TTC549 (cell line): ENCODE data around the gene MLH3.

ENCODE experiments used
- FAIRE-seq: peaks from 2 replicates; lab custom pipeline; 2012; peaks lifted over from hg19 to GRCh38; lab: Jason Lieb, UNC

MLH3 gene

DNA sequence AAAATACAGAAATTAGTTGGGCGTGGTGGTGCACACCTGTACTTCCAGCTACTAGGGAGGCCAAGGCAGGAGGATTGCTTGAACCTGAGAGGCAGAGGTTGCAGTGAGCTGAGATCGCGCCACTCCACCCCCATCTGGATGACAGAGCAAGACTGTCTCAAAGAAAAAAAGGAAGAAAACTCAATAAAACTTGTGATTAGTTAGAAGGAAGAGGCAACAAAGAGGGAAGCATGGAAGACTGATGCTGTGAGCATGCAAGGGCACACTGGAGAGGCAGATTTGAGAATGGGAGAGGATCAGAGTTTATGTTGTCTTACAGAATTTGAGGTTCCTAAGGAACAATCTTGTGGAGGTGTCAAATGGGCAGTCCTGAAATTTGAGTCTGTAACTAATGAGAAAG lies 15.4 kb upstream of the MLH3 start:
- FAIRE-seq, result no peak

DNA sequence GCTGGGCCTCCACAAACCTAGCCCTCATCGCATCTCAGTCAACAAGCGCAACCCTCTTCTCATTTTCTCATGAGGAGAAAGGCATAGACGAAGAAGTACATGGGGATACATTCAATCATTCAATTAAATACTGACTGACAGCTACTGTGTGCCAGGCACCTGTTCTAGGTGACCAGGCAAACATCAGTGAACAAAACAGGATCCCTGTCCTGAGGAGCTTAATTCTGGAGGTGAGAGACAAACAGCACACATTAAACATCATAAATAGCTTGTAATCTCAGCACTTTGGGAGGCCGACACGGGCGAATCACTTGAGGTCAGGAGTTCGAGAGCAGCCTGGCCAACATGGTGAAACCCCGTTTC lies 12.9 kb upstream of the MLH3 start:
- FAIRE-seq, result no peak

DNA sequence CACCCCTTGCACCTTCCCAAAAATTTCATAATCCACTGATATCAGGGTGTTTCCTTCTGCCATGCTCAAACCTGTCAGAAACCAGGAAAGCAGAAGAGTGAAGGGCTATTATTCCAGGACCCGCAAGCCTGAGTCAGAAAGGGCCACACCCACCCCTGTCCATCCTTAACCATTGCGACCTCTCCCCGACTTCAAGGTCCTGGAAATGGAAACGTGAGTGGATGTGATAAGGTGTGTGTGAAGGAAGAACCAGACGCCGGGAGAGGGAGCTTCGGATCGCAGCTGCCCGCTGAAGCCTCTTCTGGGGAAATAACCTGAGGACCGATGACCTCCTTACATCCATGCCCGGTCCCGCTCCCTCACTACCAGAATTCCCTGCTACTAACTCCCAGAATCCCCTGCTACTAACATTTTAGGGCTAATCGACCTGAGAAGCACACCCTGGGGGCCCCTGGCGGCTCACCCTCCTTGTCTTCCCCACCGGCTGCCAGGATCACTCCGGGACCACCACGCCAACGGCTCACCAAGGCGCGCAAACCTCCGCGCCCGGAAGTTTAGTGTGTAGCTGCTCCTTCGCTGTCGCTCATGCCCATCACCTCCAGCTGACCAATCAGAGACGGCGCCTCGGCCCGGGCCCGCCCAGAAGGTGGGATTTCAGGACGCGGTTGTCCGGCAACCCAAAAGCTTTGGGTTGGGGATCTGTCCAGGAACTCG lies 12.4 kb upstream of the MLH3 start, which contains the start of gene ACYP1:
Gene ACYP1, minus strand, starts transcription at position 534 of the 714 bp plus-strand sequence. Its CDS starts 471 bp downstream, at position 63.
- no peak for FAIRE-seq

DNA sequence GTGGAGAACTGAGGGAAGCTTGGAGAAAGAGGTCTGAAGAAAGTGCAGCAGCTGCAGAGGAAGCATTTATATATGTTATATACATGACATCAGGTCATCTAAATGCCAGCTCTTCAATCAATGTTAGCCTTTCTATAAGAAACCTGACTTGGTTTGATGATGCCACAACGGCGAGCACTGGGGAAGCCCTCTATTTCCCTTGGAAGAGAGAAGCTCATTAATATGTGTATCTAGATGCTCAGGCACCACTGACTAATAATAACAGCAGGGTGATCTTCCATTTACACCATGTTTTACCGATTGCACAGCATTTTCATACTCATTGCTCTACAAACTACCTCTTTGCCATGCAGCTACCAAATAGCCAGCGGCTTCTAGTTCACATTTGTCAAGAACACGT lies 11.7 kb upstream of the MLH3 start:
- no peak for FAIRE-seq

DNA sequence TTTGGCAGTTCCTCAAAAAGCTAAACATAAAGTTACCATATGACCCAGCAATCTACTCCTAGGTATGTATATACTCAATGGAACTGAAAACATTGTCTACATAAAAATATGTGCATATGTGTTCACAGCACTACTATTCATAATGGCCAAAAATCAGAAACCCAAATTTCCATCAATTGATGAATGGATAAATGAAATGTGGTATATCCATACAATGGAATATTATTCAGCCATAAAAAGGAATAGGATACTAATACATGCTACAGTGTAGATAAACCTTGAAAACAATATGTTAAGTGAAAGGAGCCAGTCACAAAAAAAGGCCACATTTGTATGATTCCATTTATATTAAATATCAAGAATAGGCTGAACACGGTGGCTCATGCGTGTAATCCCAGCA lies 9.2 kb upstream of the MLH3 start:
- FAIRE-seq, result no peak

DNA sequence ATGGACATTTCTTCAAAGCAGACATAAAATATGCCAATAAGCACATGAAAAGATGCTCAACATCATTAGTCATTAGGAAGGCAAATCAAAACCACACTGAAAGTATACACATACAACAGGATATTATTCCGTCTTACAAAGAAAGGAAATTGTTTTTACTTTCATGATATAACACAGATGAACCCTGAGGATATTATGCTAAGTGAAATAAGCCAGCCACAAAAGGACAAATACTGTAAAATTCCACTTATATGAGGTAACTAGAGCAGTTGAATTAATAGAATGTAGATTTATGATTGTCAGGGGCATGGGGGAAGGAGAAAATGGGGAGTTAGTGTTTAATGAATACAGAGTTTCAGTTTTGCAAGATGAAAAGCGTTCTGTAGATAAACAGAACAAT lies 8.4 kb upstream of the MLH3 start:
- FAIRE-seq, result no peak

DNA sequence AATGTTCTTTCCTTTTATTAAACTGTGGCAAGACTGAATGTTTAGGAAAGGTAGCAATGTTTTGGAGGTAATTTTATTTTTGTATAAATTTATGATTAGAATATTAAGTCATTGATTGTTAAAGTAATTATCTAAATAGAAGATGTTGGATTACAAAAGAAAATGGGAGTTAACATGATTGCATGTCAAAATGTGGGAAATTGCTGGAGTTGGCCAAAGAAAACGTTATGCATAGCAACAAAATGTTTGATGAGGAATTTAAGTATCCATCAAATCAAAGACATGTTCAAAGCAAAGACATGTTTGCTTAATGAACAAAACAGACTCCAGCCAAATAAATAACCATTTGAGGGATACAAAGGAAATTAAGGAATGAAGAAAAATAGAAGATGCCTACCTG lies 3.2 kb upstream of the MLH3 start:
- FAIRE-seq, result no peak

DNA sequence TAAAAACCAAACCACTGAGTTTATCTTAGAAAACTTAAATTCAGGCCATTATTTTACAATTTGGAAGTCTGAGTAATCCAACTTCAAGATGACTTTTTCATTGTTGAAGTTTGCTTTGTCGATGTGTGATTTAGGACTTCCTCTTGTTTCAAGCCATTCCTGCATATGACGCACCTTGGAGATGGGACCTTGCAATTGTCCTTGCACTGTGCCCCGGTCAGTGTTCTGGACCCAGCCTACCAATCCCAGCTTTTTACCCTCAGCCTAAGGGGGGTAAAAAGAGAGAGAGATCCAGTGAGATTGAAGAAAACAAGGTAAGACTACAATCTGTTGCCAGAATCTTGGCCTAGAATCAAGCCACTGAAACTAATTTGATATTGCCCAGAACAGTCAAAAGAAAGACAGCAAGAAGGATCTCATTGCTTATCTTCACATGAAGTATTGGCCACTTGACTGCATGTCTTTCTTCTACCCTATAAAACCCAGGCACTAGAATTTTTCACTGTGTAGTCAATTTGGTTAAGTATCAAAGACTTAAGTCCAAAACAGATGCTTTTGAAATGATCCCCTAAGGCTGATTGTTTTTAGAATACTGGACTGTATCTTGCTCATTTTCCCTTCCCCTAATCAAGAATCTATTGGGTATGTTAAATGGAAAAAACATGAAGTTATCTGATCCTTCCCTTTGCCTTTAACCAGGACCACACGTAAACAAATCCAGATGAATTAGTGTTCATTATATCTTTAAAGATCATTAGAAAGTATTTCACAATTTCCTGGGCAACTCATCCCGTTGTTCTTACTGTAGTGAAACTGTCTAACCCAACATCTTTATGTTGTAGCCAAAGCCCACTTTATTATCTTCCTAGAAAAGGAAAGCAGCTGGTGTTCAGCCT lies 2.4 kb upstream of the MLH3 start:
- FAIRE-seq, result no peak

DNA sequence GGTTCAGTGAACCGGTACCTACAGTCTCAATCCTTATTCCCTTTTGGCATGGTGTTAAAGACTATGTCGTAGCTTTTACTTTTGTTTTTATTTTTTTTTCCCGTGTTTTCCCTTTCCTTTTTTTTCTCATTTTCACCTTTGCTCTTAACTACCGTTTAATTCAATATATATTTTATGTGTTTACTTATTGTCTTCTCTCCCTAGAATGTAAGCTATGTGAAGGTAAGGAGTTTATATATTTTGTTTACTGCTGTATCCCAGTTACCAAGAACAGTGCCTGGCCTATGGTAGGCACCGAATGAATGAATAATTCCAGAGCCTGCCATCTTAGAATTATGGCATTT lies 261 bp upstream of the MLH3 start:
- FAIRE-seq, result no peak

DNA sequence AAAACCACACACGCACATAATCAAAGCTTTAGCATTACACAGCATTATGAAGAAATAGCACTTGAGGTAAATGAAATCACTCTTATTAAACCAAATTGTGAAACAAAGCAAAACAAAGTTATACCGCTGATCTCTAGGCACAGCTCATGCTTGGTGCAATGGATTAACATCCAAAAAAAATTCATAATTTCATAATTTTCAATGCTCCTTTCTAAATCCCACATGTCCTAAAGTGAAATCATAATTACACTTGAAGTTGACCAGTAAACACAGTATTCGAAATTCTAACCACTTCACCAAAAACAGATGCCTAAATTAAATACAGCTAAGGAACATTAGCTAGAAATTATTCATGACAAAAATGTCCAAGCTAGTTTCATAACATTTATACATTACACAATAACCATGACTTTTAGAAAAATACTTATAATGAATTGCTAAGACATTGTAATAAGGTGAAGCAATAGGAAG lies 1.5 kb downstream of the MLH3 start:
- FAIRE-seq, result no peak

DNA sequence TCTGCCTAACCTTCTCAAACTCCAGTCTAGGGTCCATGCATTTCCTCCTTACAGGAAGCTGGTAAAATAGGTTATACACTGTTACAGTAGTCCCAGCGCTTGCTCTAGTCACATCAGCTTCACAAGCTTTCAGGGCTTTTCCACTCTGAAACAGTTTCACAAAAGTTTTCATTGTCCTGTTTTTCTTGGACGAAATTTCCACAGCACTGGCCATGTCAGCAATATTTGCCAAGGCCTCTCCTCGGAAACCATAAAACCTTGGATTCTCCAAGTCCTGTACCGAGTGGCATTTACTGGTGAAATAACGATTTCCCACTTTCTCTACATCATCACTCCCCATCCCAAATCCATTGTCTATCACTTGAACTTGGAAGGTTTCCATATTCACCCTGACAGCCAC lies 2.1 kb downstream of the MLH3 start:
- no peak for FAIRE-seq

DNA sequence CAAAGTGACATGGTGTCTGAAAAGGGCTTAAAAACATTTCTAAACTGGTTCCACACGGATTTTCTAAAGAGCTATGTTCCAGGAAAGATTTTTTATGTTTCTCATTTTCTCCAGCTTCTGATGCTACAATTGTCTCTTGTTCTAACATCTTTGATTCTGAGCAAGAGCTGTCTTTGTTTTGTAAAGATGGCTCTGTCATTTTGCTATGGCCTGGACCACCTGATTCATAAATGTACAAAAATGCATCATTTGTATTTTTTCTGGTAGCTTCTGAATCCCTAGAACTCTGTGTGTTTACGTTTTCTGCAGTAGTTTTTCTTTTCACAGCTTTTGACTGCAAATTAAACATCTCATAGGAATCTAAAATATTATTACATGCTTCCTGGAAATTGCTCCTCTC lies 3.2 kb downstream of the MLH3 start:
- no peak for FAIRE-seq

DNA sequence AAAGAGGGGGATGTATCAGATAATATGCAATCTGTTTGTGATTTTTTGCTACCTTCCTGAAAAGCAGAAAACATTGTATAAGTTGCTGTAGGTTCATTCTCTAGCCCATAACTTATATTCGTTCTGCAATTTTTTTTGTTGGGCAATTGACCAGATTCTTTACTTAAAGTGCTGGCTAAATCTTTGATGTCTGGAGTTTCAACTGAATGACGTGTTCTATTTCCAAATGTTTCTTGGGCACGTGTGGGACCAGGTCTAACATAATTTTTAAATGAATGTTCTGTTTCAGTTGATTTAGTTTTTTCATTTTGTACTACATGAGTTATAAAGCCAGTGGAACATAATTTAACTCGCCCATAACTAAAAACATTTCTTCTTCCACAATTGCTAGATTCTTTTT lies 3.8 kb downstream of the MLH3 start:
- no peak for FAIRE-seq

DNA sequence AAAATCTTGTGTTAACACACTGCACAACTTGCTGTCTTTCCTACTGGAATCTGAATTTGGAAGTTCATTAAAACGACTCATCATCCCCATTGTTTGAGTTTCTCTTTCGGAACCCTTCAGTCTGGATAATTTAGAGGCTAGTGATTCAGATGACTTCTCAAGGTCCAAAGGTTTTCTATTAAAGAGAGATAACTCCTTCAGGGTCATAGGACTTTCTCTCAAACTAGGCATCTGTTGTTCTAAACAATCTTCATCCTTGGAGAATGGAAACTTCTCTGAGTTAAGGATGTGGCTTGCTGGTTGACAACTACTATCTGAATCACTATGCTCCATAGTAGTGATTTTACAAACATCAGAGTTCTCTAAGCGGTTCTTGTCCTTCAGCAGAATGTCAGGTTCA lies 4.4 kb downstream of the MLH3 start:
- no peak for FAIRE-seq

DNA sequence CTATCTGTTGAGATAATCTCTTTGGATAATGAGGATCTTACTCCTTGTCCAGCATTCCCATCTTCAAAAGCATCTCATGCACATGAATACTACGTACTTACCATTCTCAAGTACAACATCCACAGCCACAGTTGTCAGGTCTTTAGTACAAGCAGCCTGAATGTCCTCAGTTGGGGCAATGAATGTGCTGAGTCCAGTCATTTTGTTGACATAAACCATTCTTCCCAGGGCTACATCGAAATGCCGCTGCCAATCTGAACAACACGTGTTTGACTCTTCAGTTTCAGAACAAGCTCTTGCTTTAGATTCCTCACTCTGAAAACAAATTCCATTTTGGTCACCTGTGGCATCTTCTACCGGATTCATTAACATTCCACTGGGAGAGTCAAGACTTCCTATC lies 5.0 kb downstream of the MLH3 start:
- no peak for FAIRE-seq

DNA sequence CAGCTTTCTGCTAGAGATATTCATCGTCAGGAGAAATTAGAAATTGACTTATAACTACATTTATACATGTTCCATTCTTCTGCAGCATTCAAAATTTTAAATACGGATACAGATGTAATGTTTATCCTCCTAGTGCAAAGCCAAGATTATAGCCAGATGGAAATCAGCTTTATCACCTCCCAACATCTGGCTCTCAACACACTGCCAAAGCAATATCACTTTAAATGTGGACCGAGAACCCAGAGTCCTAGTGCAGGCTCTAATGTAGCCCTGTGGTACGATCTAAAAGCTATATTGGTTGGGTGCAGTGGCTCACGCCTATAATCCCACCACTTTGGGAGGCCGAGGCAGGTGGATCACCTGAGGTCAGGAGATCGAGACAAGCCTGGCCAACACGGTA lies 6.5 kb downstream of the MLH3 start:
- no peak for FAIRE-seq

DNA sequence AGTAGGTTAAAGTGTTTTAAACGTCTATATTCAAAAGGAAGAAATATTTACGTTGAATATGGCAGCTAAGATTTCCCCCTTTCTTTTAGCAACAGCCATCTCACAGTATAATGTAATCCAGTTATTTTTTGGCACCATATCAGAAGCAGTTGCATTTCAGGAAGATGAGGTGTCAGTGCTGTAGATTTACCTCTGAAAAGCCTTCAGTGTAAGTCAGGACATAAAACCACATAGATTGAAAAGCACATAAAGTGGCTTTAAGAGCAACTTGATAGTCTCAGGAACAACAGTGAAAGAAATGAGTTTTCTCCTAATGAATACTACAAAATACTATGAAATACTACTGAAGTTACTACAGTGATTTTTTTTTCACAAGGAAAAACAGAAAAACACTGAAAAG lies 6.9 kb downstream of the MLH3 start:
- no peak for FAIRE-seq

DNA sequence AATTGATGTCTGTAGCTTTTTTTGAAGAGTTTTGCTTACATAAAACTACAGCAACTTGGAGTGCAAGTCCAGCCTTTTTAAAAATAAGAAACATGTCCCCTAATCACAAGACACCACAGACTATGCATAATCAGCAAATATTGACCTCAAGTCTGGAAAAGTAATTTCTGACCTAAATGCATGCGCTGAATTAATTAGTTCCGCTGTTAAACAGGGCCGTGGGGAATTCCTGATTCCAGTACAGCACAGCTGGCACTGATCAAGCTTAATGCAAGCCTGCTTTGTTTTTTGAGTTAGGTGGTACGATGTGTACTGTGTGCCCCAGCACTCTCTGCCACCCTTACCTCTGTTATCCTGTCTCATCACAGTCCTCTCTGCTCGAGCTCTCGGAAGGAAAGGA lies 9.2 kb downstream of the MLH3 start:
- no peak for FAIRE-seq

DNA sequence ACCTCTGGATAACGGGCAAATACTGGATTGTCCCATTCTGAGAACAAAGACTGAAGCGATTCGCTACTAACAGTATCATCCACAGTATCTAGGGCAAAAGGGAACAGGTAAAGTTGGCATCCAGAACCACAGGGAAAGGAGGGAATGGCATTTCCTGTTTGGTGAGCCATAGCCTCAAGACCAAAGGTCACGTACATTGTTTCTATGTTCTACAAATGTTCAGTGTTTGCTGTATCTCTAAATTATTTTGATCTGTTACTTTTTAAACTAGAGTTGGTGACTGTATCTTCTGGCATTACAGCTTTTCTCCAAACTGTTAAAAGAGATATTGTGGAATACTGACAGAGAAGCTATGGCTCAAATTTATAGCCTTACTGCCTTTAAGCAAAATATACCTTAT lies 9.7 kb downstream of the MLH3 start:
- FAIRE-seq, result no peak

DNA sequence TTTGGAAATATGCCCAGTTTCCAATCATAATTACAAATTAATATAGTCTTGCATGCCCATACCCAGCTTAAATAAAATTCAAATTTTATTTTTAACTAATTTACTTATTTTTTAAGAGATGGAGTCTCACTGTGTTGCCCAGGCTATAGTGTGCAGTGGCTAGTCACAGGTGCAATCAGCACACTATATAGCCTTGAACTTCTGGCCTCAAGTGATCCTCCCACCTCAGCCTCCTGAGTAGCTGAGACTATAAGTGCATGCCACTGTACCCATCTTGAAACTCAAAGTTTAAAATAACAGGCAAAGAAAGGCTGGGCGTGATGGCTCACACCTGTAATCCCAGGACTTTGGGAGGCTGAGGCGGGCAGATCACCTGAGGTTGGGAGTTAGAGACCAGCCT lies 10.3 kb downstream of the MLH3 start:
- FAIRE-seq, result no peak

DNA sequence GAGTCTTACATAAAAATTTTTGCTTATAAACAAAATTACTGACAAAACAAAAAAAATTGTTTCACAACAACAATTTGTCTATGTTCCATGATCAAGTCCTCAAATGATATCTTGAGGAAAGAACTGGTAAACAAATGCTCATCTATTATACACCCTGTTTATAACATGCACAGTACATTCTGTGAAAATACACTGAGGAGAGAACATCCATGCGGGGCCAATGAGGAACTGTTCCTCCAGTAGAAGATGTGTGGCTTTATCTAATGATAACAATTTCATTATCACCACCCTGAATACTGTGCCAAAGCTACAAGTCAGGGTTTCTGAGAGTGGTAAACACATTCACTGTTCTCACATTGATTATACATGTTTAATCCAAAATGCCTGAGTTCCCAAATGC lies 10.8 kb downstream of the MLH3 start:
- FAIRE-seq, result no peak

DNA sequence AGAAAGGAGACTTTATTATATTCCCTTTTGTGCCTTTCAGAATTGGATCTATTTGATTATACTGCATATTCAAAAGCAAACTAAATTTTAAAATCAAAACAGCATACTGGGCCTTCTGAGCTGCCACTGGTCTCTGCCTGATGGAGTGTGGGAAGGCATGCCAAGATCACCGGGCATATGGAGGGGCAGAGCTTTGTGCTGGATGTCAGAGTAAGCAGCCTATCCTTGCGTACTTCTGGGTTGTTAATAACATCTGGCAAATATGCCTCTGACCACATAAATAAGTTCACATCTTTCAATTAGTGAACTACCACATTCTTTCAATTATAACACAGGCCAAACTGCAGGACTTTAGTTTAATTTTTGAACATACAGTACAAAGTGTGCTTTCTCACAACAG lies 18.3 kb downstream of the MLH3 start:
- FAIRE-seq, result no peak

DNA sequence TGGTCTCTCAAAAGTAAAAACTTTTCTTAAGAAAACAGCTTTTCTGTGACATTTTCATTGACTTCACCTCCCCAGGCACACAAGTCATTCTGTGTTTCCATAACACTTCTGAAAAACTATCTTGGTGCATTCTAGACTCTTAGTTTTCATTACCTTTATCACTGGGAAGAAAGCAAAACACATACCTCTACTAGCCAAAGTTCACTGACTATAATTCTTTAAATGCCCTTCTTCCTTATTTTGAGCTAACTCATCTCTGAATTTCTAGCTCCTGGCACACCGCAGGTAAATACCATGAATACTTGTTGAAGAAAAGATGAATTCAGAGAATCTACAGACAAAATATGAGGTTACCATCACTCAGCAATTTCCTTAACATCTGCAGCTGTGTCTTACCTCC lies 21.1 kb downstream of the MLH3 start:
- no peak for FAIRE-seq

DNA sequence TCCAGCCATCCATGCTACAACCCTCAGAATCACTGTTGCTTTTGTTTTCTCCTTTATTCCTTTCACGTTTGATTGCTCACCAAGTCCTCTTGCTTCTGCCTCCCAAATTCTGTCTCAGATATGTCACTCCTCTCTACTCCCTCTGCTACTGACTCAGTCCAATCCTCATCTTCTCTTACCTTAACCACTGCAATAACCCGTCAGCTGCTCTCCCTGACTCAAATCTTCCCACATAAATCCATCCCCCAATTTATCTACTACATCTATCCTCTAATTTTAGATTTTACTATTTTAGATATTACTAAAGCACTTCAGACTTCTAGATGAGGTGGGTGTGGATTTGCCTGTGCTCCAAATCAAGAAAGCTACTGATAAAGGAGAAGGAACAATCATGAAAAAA lies 25.4 kb downstream of the MLH3 start:
- no peak for FAIRE-seq
